LoVo (cell line): ENCODE measurements around the gene ACTG1.
"Not testable (repeated sequence)": the region's sequence is repeated elsewhere in the genome, so short reads cannot be mapped to it uniquely, and the experiment has no call there.

Experiments
- DNase-seq: peaks from one replicate; pipeline ENCODE4 v3.0.0-alpha.2; 2016; ENCODE audit warnings: low spot score

Gene ACTG1

DNA sequence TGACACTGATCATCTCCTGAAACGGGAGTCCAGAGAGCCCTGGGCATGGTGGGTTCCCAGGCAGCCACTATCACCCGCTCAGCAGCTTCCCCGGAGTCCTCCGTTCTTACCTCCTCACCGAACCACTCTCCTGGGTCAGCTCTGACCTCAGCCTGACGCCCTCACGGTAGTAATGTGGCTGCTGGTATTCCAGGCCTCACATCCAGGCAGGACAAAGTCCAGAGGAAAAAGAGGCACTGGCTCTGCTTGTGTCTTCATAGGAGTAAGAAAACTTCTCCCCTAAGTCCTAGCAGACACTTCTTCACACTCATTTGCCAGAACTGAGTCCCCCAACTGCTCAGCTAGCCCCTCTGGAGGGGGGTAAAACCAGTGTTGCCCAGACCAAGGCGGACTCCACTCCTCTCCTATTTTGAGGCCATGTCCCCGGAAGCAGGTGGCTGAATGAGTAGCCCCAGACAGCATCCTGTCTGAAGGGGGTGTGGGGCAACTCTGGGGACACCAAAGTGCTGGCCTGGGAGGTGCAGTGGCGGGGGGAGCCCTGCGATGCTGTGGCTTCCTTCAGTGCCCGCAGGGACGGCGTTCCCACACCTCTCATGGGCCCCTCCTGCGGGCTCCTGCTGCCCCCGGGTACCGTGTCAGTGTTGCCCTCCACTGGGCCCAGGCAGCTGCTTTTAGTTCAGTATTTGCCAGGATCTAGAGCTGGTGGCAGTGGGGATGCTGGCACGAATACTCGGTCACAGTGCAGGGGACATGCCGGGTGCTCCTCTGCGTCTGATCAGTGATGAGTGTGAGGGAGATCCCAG lies 20.9 kb upstream of the ACTG1 start:
- no peak for DNase-seq

DNA sequence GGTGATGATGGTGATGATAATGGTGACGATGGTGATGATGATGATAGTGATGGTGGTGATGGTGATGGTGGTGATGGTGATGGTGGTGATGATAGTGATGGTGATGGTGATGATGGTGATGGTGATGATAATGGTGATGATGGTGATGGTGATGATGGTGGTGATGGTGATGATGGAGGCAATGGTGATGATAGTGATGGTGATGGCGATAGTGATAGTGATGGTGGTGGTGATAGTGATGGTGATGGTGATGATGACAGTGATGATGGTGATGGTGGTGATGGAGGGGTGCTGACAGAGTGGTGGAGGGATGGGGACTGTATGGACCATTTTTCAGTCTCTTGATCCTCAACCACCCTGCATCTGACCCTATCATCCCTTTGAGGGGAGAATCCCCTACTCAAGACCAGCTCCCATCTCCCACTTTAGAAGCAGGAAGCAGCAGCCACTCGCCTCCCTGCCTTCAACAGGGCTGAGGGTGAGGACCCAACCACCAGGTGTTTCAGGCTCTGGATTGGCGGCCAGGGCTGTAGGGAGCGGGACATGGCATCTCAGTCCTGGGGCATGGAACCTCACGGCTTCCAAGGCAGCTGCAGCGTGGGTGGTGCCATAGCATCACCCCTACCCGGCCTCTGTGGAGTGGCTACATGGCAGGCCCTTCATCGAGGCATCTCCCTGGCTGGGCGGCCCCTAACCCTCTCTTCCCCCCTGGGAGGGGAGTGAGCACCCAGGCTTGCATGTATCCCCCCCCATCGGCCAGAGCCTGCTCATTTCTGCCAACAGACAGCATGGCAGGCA lies 20.1 kb upstream of the ACTG1 start:
- DNase-seq: no peak

DNA sequence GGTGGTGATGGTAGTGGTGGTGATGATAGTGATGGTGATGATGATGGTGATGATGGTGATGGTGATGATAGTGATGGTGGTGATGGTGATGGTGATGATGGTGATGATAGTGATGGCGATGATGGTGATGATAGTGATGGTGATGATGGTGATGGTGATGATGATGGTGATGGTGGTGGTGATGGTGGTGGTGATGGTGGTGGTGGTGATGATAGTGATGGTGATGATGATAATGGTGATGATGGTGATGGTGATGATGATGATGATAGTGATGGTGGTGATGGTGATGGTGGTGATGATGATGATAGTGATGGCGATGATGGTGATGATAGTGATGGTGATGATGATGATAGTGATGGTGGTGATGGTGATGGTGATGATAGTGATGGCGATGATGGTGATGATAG lies 19.4 kb upstream of the ACTG1 start:
- not testable (repeated sequence) for DNase-seq

DNA sequence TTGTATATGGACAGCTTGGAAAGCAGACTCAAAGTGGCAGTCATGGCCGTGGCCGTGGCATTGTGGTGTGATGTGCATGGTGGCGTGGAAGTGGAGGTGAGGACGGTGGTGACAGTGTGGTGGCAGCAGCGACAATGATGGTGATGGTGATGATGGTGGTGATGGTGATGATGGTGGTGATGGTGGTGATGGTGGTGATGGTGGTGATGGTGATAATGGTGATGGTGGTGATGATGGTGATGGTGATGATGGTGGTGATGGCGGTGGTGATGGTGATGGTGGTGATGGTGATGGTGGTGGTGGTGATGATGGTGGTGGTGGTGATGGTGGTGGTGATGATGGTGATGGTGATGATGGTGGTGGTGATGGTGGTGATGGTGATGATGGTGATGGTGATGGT lies 18.4 kb upstream of the ACTG1 start:
- DNase-seq: not testable (repeated sequence)

DNA sequence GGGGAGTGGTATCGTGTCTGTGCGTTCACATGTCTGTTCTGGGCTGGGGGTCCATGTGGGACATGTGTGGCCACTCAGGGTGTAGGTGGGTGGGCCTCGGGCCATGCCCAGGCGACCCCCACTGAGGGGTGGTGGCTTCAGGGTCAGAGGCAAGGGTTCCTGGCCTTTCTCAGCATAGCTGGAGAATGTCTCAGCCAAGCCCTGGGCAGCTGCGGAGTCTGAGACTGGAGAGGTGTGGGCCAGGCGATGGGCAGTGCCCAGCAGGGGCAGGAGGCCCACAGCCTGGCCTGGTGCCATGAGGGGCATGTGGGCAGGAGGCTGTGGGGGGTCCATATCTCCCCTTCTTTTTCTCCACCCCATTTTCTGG lies 16.8 kb upstream of the ACTG1 start:
- no peak for DNase-seq

DNA sequence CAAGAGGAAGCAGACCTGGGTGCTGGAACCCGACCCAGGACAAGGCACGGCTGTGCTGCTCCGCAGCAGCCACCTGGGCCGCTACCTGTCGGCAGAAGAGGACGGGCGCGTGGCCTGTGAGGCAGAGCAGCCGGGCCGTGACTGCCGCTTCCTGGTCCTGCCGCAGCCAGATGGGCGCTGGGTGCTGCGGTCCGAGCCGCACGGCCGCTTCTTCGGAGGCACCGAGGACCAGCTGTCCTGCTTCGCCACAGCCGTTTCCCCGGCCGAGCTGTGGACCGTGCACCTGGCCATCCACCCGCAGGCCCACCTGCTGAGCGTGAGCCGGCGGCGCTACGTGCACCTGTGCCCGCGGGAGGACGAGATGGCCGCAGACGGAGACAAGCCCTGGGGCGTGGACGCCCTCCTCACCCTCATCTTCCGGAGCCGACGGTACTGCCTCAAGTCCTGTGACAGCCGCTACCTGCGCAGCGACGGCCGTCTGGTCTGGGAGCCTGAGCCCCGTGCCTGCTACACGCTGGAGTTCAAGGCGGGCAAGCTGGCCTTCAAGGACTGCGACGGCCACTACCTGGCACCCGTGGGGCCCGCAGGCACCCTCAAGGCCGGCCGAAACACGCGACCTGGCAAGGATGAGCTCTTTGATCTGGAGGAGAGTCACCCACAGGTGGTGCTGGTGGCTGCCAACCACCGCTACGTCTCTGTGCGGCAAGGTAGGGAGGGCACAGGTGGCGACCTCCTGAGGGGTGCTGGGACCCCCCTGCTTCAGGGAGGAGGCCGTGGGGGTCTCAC lies 16.2 kb upstream of the ACTG1 start:
- no peak for DNase-seq

DNA sequence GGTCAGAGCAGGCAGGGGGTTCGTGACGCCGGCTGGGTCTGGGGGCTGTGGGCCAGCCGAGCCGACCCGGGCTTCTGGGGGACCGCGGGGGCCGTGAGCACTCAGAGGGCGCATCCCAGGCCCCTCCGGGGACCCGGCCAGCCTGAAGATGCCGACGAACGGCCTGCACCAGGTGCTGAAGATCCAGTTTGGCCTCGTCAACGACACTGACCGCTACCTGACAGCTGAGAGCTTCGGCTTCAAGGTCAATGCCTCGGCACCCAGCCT lies 15.7 kb upstream of the ACTG1 start:
- no peak for DNase-seq

DNA sequence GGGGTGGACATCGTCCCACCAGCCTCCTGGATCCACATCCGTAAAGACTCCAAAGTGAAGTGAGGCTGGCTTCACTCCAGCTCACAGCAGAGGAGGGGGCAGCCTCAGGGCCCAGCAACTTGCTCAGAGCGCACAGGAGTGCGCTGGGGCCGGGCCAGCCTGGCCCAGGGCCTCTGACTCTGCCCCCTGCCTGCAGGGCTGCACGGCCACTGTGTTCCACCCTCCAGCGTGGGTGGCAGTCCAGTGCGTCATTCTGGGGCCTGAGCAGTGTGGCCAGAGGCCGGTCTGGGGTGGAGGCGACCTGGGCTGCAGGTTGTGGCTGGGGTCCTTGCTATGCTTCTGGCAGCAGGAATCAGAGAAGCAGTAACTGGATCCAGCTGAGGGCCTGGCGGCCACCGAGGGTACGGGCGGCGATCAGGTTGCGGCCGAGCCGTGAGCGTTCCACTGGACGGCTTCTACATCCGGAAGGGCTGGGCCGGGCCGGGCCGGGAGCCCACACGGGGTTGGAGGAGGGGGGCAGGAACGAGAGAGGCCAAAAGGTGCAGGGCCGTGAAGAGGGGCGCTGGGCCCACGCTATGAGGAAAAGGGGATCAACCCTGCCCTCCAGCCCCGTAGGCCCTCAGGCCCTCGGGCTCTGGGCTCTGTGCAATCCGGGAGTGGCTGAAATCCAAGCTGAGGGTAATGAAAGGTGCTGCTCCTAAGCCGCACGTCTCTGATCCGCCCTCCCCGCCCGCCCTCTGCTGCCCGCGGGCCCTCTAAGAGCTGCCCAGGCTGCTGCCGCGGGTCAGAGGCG lies 15.2 kb upstream of the ACTG1 start, which contains the start of gene FSCN2:
FSCN2 (plus strand) TSS at position 787 of the 793 bp plus-strand sequence. CDS start 155 bp downstream, outside the sequence.
- no peak for DNase-seq

DNA sequence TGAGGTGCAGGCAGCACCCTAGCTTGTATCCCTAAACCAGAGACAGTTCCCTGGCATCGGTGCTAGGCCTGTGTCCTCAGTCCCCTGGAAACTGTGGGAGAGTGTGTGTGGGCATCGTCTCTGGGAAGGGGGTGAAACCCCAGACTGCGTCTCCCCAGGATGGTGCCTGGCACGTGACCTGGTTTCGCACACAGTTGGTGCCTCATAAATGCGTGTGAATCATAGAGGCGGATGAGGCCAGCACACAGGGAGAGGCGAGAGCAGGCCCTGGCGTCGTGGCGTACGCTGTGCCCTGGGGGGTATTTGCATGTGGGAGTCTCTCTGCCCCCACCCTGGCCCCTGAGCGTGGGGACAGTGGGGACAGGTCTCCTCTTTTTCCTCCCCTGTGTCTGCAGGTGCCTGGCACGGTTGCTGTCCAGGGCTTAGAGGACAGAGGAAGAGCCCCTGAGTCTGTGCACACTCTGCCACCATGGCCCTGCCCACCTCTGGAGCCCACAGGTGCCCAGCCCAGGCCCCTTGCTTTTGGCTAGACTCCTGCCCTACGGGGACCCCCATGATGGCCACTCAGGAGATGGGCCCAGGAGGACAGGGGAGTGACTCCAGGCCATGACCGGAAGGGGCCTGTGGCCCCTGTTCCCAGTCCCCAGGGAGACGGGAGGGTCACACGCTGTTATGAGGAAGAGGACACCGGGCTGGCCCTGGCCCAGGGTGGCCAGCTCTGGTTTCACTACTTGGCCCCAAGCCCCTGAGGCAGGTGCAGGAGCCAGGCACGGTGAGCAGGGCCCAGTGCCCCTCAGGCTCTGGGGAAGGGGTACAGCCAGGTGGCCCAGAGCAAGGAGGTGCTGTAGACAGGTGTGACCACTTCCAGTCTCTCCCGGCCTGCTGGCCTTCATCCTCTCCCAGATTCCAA lies 14.3 kb upstream of the ACTG1 start:
- DNase-seq: no peak

DNA sequence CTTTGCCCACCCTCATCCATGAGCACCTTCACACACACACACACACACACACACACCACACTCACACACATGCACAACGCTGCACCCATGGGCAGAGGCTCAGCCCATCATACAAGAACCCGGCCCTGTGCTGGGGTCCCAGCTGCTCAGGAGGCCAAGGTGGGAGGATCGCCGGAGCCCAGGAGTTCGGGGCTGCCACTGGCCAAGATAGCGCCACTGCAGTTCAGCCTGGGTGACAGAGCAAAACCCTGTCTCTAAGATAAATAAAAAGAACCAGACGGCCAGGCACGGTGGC lies 12.2 kb upstream of the ACTG1 start:
- DNase-seq: no peak

DNA sequence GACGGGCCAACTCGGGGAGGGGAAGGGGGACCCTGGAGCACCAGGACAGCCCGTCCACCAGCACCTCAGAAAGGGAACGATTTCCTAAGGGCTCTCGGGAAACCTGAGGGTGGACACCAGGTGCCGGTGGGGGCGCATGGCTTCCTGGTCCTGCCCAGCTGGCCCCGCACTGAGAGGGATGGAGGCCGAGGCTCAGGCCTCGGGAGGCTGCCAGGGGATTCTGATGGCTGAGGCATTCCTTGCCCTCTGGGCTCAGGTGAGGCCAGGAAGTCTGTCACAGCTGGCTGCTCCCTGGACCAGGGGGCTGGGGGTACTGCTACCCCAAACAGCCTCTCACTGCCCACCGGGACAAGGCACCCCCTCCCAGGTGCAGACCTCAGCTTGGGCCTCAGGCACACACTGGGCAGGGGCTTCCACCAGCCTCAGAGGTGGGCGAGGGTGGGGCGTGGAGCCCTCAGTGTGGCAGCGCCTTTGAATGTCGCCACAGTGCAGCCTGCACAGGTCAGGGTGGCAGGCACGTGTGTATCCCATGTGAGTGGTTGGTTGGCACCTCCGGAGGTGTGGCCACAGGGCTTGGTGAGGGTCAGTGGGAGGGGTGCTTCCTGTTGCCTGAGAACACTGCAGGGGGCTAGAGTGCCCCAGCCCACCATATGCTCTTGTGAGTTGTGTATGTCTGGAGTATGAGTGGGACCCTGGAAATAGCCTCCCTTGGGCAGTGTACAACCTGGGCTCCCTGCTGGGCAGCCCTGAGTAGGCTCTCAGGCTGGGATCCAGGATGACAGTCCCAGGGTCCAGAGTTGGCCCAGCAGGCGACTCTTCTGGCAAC lies 11.7 kb upstream of the ACTG1 start:
- DNase-seq: no peak

DNA sequence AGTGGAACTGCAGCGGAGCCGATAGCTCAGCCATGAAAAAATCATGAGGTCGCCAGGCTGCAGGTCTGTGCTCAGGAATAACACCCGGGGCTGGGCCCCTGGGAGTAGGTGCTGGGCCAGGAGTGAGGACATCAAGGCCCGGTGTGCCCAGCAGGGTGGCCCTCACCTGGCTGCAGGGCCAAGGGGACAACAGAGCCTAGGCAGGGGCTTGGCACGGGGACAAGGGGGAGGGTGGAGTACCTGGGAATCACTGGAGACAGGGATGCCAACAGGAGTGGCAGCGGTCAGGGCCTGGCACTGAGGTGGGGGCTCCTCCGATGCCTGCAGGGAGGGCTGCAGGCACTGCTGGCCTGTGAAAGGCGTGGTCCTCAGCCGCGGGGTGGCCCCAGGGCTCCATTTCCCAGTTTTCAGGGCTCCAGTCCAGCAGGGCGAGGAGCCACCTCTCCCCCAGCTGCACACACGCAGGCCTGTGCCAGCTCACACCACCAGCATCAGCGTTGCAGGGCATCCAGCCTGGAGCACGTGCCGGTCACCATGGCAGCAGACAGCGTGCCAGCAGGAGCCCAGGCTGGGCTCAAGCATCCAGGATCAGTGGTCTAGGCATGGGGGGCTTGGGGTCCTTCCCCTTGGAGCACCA lies 10.9 kb upstream of the ACTG1 start:
- DNase-seq: no peak

DNA sequence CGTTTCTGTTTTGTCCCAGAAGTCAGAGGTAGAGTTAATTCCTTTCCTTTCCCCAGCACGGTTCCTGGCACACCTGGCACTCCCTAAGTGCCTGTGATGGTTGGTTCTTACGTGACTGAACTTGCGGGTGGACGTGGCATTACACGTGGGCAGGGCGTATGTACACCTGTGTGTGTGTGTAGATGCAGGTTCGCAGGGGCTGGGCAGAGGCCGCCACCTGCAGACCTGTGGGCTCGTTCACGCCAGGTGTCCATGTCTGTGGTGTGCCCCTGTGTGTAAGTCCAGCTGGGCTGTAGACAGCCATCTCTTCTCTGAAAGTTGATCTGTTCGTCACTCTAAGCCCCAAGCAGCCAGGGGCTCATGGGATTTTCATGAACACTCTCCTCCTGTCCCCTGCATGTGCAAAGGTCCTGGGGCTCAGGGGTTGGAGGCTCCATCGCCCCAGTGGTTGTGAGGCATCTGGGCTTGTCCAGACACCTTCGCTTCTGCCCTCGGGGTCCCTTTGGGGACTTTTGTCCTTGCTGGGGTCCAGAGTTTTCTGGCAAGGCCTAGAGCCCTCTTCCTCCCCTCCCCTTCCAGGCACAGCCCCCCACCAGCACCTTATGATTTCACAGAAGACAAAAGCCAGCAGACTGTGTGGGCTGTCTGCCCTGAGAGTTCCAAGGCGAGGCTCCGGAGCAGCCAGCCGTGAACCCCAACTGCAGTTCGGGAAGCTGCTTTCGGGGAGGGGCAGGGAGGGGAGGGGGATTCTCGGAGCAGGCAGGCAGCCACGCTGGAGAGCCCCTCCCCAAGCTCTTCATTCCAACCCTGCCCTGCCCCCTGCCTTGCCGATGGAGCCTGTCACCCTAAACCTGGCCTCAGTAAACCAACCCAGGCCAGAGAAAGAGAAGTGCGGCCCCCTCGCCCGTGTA lies 10.1 kb upstream of the ACTG1 start:
- no peak for DNase-seq

DNA sequence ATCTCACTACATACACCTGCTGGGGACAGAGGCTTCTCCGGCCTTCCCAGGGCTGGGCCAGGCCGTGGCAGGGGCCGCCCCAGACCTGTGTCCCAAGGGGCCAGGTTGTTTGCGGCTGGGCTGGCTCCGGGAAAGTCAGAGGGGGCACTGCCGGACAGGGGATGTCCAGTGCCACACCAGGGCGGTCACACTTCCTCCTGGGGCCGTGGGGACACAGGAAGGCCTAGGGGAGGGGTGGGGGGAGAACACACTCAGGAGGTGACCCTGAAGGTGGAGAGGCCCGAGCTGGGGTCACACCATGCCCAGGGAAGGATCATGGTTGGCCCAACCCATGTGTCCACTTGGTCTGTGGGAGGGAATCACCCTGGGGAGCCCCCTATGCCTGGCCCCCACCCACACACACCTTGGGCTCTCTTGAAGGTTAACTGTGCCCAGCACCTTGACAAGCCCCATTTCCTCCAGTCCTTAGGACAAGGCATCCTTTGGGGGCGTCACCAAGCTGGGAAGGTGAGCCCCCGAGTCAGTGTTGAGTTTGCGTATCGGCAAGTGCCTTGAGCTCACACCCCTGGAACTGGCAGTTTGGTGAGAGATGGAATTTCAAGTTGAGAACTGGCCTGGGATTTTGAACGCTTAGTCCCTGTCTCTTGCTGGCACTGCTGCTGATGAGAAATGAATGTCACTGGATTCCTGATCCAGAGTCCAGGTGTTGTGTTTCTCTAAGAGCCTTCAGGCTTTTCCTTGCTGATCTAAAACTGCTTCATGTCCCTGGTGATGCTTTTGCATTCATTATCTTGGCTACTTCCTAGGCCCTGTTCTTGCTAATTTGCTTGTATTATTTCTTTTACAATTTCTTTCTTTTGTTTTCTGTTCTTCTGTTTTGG lies 7.7 kb upstream of the ACTG1 start:
- DNase-seq: no peak

DNA sequence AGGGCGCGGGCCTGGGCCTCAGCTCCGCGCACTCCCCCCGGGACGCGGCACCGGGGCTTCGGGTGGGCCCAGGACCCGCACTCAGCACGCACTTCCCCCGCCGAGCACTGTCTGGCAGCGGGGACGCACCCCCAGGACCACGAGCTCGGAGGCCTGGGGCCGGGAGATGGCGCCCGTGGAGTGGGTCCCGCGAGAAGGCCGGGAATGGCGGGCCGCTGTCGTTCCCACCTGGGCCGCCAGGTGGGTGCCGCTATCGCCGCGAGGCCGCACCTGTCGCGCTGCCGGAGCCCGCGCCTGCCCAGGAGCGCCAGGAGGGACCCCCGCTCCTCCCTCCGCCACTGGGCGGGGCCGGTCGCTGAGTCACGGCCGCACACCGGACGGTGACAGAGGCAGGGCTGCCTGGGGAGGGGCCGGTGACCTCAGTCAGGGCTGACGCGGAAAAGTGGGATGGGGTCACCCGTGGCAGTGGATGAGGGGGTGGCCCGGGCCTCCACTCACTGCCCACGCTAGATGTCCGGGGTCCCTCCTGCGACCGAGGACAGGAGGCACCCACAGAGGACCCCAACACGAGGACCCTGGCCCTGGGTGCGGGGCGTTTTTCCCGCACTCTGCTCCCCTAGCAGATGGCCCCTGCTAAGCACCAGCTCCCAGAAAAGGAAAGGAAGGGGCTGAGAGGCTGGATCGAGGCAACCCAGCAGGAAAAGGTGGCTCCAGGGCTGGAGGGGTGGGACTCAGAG lies 6.9 kb upstream of the ACTG1 start:
- peak; percentile 87 for DNase-seq

DNA sequence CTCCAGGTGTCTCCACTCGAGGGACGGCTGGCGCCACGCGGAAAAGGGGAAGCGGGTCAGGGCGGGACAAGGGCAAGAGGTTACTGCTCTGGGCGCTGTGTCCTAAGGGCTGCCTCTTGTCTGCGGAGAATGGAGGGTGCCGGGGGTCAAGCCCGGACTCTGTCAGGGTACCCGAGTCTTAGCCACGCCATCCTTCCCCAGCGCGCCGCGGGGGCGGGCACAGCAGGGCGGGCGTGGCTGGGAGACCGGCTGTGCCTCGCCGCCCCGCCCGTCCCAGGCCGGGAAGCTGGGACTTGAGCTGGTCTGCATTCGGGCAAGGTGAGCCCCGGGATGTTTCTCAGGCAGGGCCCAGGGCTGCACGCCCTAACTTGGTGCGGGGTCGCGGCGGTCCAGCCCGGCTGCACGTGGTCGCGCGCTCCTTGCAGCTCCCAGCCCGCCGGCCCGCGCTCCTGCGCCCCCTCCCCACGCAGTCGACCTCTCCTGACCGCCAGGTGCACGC lies 6.2 kb upstream of the ACTG1 start:
- DNase-seq: peak; percentile 53
